Measurements from ENCODE around the gene NSUN2.

NSUN2 gene

DNA sequence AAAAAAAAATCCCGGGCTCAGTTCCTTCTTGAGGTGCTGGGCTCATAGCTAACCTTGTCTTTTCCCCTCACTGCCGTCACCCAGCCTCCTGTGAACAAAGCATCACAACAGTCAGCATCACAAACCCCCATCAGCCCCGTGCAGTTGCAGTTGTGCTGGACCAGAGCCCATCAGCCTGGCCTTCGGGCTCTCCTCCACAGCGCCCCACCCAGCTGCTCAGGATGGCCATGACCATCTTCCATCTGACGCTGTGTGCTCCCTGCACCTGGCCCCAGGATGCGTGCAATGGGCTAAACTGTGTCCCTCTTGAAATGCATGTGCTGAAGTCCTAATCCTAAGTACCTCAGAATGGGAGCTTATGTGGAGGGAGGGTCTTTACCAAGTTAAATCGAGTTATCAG is 48.1 kb downstream of the NSUN2 start:
- TF ChIP-seq, protein P1, sequence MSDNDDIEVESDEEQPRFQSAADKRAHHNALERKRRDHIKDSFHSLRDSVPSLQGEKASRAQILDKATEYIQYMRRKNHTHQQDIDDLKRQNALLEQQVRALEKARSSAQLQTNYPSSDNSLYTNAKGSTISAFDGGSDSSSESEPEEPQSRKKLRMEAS (IDR thresholded peaks at IDR 0.05; ENCODE audit: low read depth, low read length), result no peak
- TF ChIP-seq POLR2A (IDR thresholded peaks at IDR 0.05; ENCODE audit: extremely low read depth, insufficient read length) (no peak), MYC (IDR thresholded peaks at IDR 0.05; ENCODE audit: low read depth, low read length) (no peak)
- TF ChIP-seq, protein P2, sequence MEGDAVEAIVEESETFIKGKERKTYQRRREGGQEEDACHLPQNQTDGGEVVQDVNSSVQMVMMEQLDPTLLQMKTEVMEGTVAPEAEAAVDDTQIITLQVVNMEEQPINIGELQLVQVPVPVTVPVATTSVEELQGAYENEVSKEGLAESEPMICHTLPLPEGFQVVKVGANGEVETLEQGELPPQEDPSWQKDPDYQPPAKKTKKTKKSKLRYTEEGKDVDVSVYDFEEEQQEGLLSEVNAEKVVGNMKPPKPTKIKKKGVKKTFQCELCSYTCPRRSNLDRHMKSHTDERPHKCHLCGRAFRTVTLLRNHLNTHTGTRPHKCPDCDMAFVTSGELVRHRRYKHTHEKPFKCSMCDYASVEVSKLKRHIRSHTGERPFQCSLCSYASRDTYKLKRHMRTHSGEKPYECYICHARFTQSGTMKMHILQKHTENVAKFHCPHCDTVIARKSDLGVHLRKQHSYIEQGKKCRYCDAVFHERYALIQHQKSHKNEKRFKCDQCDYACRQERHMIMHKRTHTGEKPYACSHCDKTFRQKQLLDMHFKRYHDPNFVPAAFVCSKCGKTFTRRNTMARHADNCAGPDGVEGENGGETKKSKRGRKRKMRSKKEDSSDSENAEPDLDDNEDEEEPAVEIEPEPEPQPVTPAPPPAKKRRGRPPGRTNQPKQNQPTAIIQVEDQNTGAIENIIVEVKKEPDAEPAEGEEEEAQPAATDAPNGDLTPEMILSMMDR (IDR thresholded peaks at IDR 0.05; ENCODE audit: low read depth, low read length), result no peak
- H3K4me3 ChIP-seq (ENCODE audit: low read depth, low read length), result no peak overlapping the region
- no peak for DNase-seq (ENCODE audit: low read depth)

- TF ChIP-seq POLR2A (IDR thresholded peaks at IDR 0.05; ENCODE audit: extremely low read depth, insufficient read length), result no peak
- TF ChIP-seq MYC (IDR thresholded peaks at IDR 0.05; ENCODE audit: low read depth, low read length), result no peak
- TF ChIP-seq, protein P1 (IDR thresholded peaks at IDR 0.05; ENCODE audit: low read depth, low read length), result no peak
- TF ChIP-seq, protein P2 (IDR thresholded peaks at IDR 0.05; ENCODE audit: low read depth, low read length), result no peak
- DNase-seq (ENCODE audit: low read depth), result no peak
- H3K4me3 ChIP-seq (ENCODE audit: low read depth, low read length), result no peak overlapping the region
Measured at GRCh38 chr5:6584101-6584645, 48.7 kb downstream of the NSUN2 start.

- TF ChIP-seq MYC (IDR thresholded peaks at IDR 0.05; ENCODE audit: low read depth, low read length) (no peak), POLR2A (IDR thresholded peaks at IDR 0.05; ENCODE audit: extremely low read depth, insufficient read length) (no peak)
- TF ChIP-seq, protein P1 (IDR thresholded peaks at IDR 0.05; ENCODE audit: low read depth, low read length), result no peak
- TF ChIP-seq, protein P2 (IDR thresholded peaks at IDR 0.05; ENCODE audit: low read depth, low read length), result no peak
- no peak overlapping the region for H3K4me3 ChIP-seq (ENCODE audit: low read depth, low read length)
- DNase-seq (ENCODE audit: low read depth), result no peak
Measured at GRCh38 chr5:6583049-6583880, 49.6 kb downstream of the NSUN2 start.

- DNase-seq (ENCODE audit: low read depth), result no peak
- TF ChIP-seq, protein P1 (IDR thresholded peaks at IDR 0.05; ENCODE audit: low read depth, low read length), result no peak
- TF ChIP-seq, protein P2 (IDR thresholded peaks at IDR 0.05; ENCODE audit: low read depth, low read length), result no peak
- TF ChIP-seq MYC (IDR thresholded peaks at IDR 0.05; ENCODE audit: low read depth, low read length), result no peak
- TF ChIP-seq POLR2A (IDR thresholded peaks at IDR 0.05; ENCODE audit: extremely low read depth, insufficient read length), result no peak
- H3K4me3 ChIP-seq (ENCODE audit: low read depth, low read length), result no peak overlapping the region
Measured at GRCh38 chr5:6582507-6583048, 50.3 kb downstream of the NSUN2 start.

GRCh38 chr5:6581559-6582426 is 51.1 kb downstream of the NSUN2 start:
- no peak for TF ChIP-seq POLR2A (IDR thresholded peaks at IDR 0.05; ENCODE audit: extremely low read depth, insufficient read length)
- TF ChIP-seq, protein P2 (IDR thresholded peaks at IDR 0.05; ENCODE audit: low read depth, low read length), result no peak
- no peak for DNase-seq (ENCODE audit: low read depth)
- H3K4me3 ChIP-seq (ENCODE audit: low read depth, low read length), result no peak overlapping the region
